ENCODE measurements around the gene SELENBP1.
A peak's percentile ranks its signal among the peaks of the same experiment; 100 is the strongest.

The SELENBP1 gene

DNA sequence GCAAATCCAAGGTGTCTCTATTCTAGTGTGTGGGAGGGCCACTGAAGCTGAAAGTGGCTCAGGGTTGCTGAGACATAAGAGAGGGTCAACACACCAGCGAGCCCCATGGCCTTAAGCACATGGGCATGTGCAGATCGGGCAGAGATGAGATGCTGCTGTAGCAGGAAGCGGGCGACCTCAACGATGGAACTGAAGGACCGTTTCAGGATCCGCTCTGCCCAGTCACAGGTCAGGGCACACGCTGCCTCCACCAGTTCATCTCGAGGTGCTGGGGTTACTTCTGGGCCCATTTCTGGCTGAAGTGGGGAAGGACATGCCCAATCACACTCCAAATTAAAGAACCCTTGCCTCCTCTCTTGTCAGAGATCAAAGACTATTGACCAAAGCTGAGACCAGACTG, 28.9 kb downstream of the SELENBP1 start:
- no peak for DNase-seq

- peak; percentile 15 for DNase-seq
These were observed 29.9 kb downstream of the SELENBP1 start for GRCh38 chr1:151342569-151342968.

- peak; percentile 36 for DNase-seq
These were observed 30.5 kb downstream of the SELENBP1 start for GRCh38 chr1:151342021-151342420.

DNA sequence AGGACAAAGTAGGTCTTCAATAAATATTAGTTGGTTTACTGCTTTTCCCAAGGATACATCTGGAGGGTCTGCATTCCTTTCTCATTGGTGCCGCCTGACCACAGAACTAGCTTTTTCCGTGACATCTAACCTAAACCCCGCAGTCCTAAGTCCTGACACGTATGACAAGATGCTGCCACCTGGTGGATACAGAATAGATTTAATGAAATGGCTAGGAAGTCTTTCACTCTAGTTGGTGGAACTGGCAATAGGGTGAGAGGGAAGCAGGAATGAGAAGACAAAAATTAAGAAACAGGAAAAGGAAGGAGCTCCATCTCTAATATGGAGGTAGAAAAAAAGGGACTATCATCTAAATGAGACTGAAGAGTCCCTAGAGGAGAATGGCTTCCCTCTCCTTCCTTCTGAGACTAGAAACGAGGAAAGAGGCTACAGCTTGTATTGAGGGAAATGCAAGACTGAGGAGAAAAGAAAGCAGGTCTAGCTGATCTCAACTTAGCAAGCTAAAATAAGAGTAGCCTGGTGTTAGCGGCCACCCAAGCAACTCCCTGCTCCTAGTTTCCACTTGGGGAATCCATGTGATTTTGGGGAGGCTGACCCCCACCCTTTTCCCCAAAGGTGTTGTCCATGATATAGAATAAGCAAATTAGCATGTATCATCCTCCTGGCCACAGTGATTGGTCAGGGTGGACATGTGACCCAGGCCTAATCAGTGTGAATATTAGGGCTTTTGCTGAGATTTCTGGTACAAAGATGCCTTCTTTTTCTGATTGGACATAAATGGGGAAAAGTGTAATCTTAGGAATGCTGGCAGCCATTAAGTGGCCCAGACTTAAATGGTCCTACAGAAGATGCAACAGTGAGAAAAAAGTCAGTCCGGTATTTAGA, 31.4 kb downstream of the SELENBP1 start:
- DNase-seq: peak; percentile 93

- no peak for DNase-seq
These were observed 35.9 kb downstream of the SELENBP1 start for GRCh38 chr1:151336556-151336955.

DNA sequence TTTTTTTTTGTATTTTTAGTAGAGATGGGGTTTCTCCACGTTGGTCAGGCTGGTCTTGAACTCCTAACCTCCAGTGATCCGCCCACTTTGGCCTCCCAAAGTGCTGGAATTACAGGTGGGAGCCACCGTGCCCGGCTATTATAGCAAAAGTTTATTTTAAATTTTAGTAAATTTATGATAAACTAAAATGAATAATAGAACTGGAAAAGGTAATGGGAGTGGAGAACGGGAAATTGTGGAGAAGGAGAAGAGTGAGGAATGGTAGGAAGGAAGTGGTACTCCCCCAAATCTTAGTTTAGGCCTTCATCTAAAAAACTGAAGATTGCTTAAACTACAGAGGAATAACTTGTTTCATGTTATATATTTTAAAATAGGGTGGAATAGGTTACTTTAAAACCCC, 37.7 kb downstream of the SELENBP1 start:
- no peak for DNase-seq

- DNase-seq: peak; percentile 75
These were observed 44.4 kb downstream of the SELENBP1 start for GRCh38 chr1:151327903-151328674.

GRCh38 chr1:151327223-151327902, 45.1 kb downstream of the SELENBP1 start, which contains the start of gene PI4KB:
TSS of gene PI4KB (minus strand) at chr1:151327416. CDS start at chr1:151316481, 10,935 bp downstream.
- DNase-seq: peak; percentile 99

DNA sequence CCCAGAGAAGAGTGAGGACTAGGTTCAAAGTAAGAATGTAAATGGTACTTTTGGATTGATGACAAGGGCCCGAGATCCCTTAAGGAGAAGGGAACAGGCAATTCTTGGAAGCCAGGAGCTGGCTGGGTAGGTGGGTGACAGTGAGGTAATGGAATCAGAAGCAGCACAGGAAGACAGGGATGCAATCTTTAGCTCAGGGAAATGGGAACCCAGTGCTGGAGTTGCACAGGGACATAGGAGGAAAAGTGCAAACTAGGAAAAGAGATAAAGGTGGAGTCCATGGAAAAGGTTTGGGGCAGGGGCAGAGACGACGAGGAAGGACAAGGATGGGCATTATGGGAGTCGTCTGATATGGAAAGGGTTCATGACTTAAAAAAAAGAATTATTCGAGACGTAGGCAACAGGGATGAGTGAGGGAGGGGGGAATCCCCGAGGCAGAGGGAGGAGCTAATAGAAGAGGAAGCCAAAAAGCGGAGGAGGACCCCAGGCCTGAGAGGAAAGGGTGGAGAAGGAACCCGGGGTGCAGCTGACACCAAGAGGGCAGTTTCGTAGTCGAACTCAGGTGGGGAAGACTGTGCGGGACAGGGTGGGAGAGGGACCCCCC, 45.8 kb downstream of the SELENBP1 start:
- DNase-seq: peak; percentile 60

- DNase-seq: no peak
These were observed 46.7 kb downstream of the SELENBP1 start for GRCh38 chr1:151325646-151326429.

DNA sequence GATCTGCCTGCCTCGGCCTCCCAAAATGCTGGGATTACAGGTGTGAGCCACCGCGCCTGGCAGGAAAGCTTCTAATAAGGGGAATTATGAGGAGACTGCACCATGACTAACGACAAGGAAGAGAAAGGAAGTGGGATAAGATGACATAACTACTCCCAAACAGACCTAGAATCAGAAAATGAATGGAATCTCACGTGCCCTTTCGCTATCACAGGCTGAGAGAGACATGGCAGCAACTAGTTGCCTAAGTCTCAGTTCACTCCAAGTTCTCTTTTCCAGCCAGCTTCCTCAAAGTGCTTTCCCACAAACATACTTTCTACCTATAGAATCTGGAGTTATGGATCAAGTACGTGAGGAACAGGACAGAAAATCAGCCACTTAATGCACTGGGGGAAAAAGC, 47.3 kb downstream of the SELENBP1 start:
- no peak for DNase-seq

- no peak for DNase-seq
These were observed 48.0 kb downstream of the SELENBP1 start for GRCh38 chr1:151324390-151324930.

DNA sequence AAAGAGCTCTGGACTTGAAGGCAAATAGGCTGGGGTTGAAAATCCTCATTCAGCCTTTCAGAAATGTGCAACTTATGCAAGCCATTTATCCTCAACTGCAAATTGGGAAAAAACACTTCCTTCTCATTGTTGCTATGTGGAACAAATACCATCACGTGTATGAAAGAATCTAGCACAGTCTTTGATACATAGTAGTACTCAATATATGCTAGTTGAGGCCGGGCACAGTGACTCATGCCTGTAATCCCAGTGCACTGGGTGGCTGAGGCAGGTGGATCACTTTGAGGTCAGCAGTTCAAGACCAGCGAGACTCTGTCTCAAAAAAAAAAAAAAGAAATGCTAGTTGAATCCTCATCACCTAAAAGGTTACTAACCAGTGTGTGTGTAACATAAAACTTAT, 53.5 kb downstream of the SELENBP1 start:
- no peak for DNase-seq

DNA sequence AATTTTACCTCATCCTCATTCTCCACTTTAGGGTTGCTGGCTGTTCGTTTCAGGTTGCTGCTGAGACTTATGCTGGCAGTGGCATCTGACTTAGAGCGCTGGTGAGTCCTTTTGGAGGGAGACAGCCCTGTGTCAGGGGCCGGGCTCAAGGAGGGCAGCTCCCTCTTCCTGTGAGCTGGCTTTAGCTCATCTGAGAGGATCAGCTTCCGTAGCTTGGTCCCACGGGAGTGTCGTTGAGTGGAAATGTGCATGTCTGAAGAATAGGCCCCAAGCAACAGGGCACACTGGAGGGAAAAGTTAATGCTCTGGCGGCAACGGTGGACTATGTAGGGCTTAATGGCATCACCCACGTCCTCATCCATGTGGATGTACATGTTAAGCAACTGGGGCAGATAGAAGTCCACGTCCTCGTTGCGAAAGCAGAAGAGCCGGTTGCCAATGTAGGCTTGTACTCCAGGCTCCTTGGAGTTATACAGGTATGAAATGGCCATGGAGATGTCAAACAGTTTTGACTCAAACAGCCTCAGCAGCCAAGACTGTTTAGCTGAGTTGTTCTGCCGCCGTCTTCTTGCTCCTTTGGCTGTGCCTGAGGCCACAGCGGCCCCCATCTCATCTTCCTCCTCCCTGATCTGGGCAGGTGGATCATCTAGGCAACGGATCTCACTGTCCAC, 56.8 kb downstream of the SELENBP1 start:
- no peak for DNase-seq

All from DMS53 (cell line).